ENCODE measurements around the gene PPP4R3A.
"Not testable (repeated sequence)": the region's sequence is repeated elsewhere in the genome, so short reads cannot be mapped to it uniquely, and the experiment has no call there.

PPP4R3A gene

GRCh38 chr14:91409928-91410718, 100.0 kb downstream of the PPP4R3A start:
- H3K27ac ChIP-seq (replicated peaks) = no peak overlapping the region; the same call in 1 of the 2 replicates
- no peak overlapping the region for H3K4me3 ChIP-seq (replicated peaks; ENCODE audit: insufficient read depth, low read length)

GRCh38 chr14:91409240-91409639, 100.9 kb downstream of the PPP4R3A start:
- not testable (repeated sequence) for DNase-seq (ENCODE audit: low read depth in 1 of 2, low spot score in 1 of 2); H3K4me3 ChIP-seq (replicated peaks; ENCODE audit: insufficient read depth, low read length); H3K27ac ChIP-seq (replicated peaks); H3K27me3 ChIP-seq (ENCODE audit: insufficient read depth, poor library complexity, severe bottlenecking)

More at GRCh38 chr14:91409928-91410718, 100.0 kb downstream of the PPP4R3A start:
- DNase-seq (ENCODE audit: low read depth in 1 of 2, low spot score in 1 of 2) = no peak
- H3K27me3 ChIP-seq (ENCODE audit: insufficient read depth, poor library complexity, severe bottlenecking) = no peaks in the 10 kb centered on the region
- TF ChIP-seq REST (IDR thresholded peaks at IDR 0.05; ENCODE audit: insufficient replicate concordance, low read depth) (no peak), GABPA (IDR thresholded peaks at IDR 0.05; ENCODE audit: low read depth) (no peak), SPI1 (IDR thresholded peaks at IDR 0.05; ENCODE audit: borderline replicate concordance, low read depth) (no peak), POLR2AphosphoS5 (IDR thresholded peaks at IDR 0.05; ENCODE audit: low read depth) (no peak), CTCF (IDR thresholded peaks at IDR 0.05; ENCODE audit: insufficient read depth, low read length) (no peak)

All from HL-60 (cell line).